ENCODE data around the gene LHFPL3.

DNA sequence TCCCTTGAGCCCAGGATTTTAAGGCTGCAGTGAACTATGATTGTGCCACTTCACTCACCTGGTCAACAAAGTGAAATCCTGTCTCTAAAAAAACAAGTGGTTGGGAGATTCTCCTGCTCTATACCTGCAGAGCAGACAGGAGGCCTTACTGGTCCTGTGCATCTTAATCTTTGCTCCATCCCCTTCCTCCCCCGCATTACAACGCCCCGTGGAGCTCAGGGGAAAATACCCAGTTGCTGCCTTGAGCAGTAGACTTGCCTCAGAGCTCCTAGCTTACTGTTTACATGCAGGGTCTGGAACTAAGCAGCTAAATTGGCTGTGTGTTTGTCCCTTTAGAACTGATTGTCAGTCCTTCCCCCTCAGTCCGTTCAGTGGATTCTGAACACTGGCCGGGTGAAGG, 561.8 kb downstream of the LHFPL3 start:
- TF ChIP-seq, protein P1, sequence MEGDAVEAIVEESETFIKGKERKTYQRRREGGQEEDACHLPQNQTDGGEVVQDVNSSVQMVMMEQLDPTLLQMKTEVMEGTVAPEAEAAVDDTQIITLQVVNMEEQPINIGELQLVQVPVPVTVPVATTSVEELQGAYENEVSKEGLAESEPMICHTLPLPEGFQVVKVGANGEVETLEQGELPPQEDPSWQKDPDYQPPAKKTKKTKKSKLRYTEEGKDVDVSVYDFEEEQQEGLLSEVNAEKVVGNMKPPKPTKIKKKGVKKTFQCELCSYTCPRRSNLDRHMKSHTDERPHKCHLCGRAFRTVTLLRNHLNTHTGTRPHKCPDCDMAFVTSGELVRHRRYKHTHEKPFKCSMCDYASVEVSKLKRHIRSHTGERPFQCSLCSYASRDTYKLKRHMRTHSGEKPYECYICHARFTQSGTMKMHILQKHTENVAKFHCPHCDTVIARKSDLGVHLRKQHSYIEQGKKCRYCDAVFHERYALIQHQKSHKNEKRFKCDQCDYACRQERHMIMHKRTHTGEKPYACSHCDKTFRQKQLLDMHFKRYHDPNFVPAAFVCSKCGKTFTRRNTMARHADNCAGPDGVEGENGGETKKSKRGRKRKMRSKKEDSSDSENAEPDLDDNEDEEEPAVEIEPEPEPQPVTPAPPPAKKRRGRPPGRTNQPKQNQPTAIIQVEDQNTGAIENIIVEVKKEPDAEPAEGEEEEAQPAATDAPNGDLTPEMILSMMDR (IDR thresholded peaks at IDR 0.05), result no peak
- no peak for TF ChIP-seq POLR2A (IDR thresholded peaks at IDR 0.05)

All from esophagus squamous epithelium (tissue), 4 donors.